VCaP (cell line): Measurements from ENCODE around the gene MARS1.

Experiments
- H3K27ac ChIP-seq: fragments of 450-650 bp; 2 replicates; pipeline ENCODE4 v1.5.1; 2017
- CTCF ChIP-seq: fragments of 450-650 bp; conservative IDR thresholded peaks from 2 replicates; pipeline ENCODE4 v1.5.1; 2017; ENCODE audit warnings: mild to moderate bottlenecking, moderate library complexity

MARS1 gene

GRCh38 chr12:57518920-57519795 lies 31.3 kb downstream of the MARS1 start:
- peak overlapping the region; percentile 99 for H3K27ac ChIP-seq
- TF ChIP-seq CTCF: no peak

GRCh38 chr12:57519796-57520052 lies 31.9 kb downstream of the MARS1 start:
- 0 out of 2 replicates have a peak, but pooled peaks have one; percentile 6 for TF ChIP-seq CTCF

GRCh38 chr12:57520053-57520818 lies 32.4 kb downstream of the MARS1 start, which contains the start of gene DDIT3:
Gene DDIT3, minus strand, starts transcription at chr12:57520514. Its CDS starts 3,108 bp downstream, at chr12:57517406.
- H3K27ac ChIP-seq: peak within 1 kb of the TSS; percentile 99
- TF ChIP-seq CTCF: no peak

More at GRCh38 chr12:57519796-57520052, 31.9 kb downstream of the MARS1 start:
- peak overlapping the region; percentile 99 for H3K27ac ChIP-seq

- no peak for TF ChIP-seq CTCF
- peak overlapping the region; percentile 99 for H3K27ac ChIP-seq
Observed at GRCh38 chr12:57521525-57522010, 33.7 kb downstream of the MARS1 start.

- H3K27ac ChIP-seq: peak within 1 kb of the TSS; percentile 99
- TF ChIP-seq CTCF: no peak
Observed at GRCh38 chr12:57522011-57522886, 34.4 kb downstream of the MARS1 start, which contains the start of gene MBD6. Gene MBD6, plus strand, starts transcription at chr12:57522824. Its CDS starts 1,480 bp downstream, at chr12:57524304.

- peak overlapping the region; percentile 99 for H3K27ac ChIP-seq
- TF ChIP-seq CTCF: no peak
Observed at GRCh38 chr12:57522887-57523705, 35.2 kb downstream of the MARS1 start.
